HG02852 (cell line): ENCODE data around the gene ACE2.

Experiments used
- ATAC-seq: cut with Tn5 transposase; IDR thresholded peaks from one replicate; pipeline ENCODE4 v1.9.1; 2021; ENCODE audit warnings: mild to moderate bottlenecking, moderate library complexity; ENCODE audit not compliant: unreplicated experiment

The ACE2 gene

GRCh38 chrX:15515931-15516330 lies 84.8 kb downstream of the ACE2 start:
- no peak for ATAC-seq

GRCh38 chrX:15514279-15514678 lies 86.5 kb downstream of the ACE2 start:
- no peak for ATAC-seq

- ATAC-seq = no peak
These were observed 88.3 kb downstream of the ACE2 start for GRCh38 chrX:15512401-15512965.

- ATAC-seq = no peak
These were observed 89.2 kb downstream of the ACE2 start for GRCh38 chrX:15511563-15511962.
